ENCODE measurements around the gene GJC3.
"Not testable (repeated sequence)": the region's sequence is repeated elsewhere in the genome, so short reads cannot be mapped to it uniquely, and the experiment has no call there.

The GJC3 gene

GRCh38 chr7:99898836-99899235 is 30.6 kb downstream of the GJC3 start:
- peaks cover 37% of the 10 kb centered on the region for H3K36me3 ChIP-seq (ENCODE audit: insufficient read depth, low read length)

GRCh38 chr7:99898023-99898357 is 31.4 kb downstream of the GJC3 start:
- Histone ChIP-seq H3K4me3 (ENCODE audit: low read depth, low read length) (no peak overlapping the region), H3K36me3 (ENCODE audit: insufficient read depth, low read length) (peaks cover 28% of the 10 kb centered on the region), H3K4me1 (ENCODE audit: control insufficient read depth, insufficient read depth, low read length, unreplicated experiment) (no peaks in the 10 kb centered on the region), H2AFZ (ENCODE audit: low read length, unreplicated experiment) (no peak overlapping the region), H3K27ac (ENCODE audit: low read depth, low read length) (no peak overlapping the region), H3K27me3 (ENCODE audit: insufficient read depth, low read length) (no peaks in the 10 kb centered on the region), H3K79me2 (ENCODE audit: control insufficient read depth, insufficient read depth, low read length, unreplicated experiment) (no peaks in the 10 kb centered on the region)

More at GRCh38 chr7:99898836-99899235, 30.6 kb downstream of the GJC3 start:
- H3K27me3 ChIP-seq (ENCODE audit: insufficient read depth, low read length) = no peaks in the 10 kb centered on the region
- H3K27ac ChIP-seq (ENCODE audit: low read depth, low read length) = no peak overlapping the region
- no peak overlapping the region for H2AFZ ChIP-seq (ENCODE audit: low read length, unreplicated experiment)
- H3K79me2 ChIP-seq (ENCODE audit: control insufficient read depth, insufficient read depth, low read length, unreplicated experiment) = no peaks in the 10 kb centered on the region
- no peaks in the 10 kb centered on the region for H3K4me1 ChIP-seq (ENCODE audit: control insufficient read depth, insufficient read depth, low read length, unreplicated experiment)
- no peak overlapping the region for H3K4me3 ChIP-seq (ENCODE audit: low read depth, low read length)

- H3K4me1 ChIP-seq (ENCODE audit: control insufficient read depth, insufficient read depth, low read length, unreplicated experiment) = no peaks in the 10 kb centered on the region
- no peak overlapping the region for H3K27ac ChIP-seq (ENCODE audit: low read depth, low read length)
- H3K79me2 ChIP-seq (ENCODE audit: control insufficient read depth, insufficient read depth, low read length, unreplicated experiment) = no peaks in the 10 kb centered on the region
- H3K27me3 ChIP-seq (ENCODE audit: insufficient read depth, low read length) = no peaks in the 10 kb centered on the region
- no peak overlapping the region for H2AFZ ChIP-seq (ENCODE audit: low read length, unreplicated experiment)
- peaks cover 23% of the 10 kb centered on the region for H3K36me3 ChIP-seq (ENCODE audit: insufficient read depth, low read length)
- H3K4me3 ChIP-seq (ENCODE audit: low read depth, low read length) = no peak overlapping the region
Observed at GRCh38 chr7:99897322-99898022, 31.9 kb downstream of the GJC3 start.

GRCh38 chr7:99894738-99895137 is 34.7 kb downstream of the GJC3 start:
- Histone ChIP-seq H3K4me1 (ENCODE audit: control insufficient read depth, insufficient read depth, low read length, unreplicated experiment) (no peaks in the 10 kb centered on the region), H3K36me3 (ENCODE audit: insufficient read depth, low read length) (peaks cover 14% of the 10 kb centered on the region; the same call in 1 of the 2 replicates), H3K27me3 (ENCODE audit: insufficient read depth, low read length) (no peaks in the 10 kb centered on the region), H2AFZ (ENCODE audit: low read length, unreplicated experiment) (no peak overlapping the region), H3K79me2 (ENCODE audit: control insufficient read depth, insufficient read depth, low read length, unreplicated experiment) (no peaks in the 10 kb centered on the region), H3K4me3 (ENCODE audit: low read depth, low read length) (no peak overlapping the region), H3K27ac (ENCODE audit: low read depth, low read length) (no peak overlapping the region)

GRCh38 chr7:99893280-99893679 is 36.1 kb downstream of the GJC3 start:
- Histone ChIP-seq H3K4me1 (ENCODE audit: control insufficient read depth, insufficient read depth, low read length, unreplicated experiment) (no peaks in the 10 kb centered on the region), H3K36me3 (ENCODE audit: insufficient read depth, low read length) (peaks cover 14% of the 10 kb centered on the region; the same call in 1 of the 2 replicates), H3K79me2 (ENCODE audit: control insufficient read depth, insufficient read depth, low read length, unreplicated experiment) (no peaks in the 10 kb centered on the region), H3K4me3 (ENCODE audit: low read depth, low read length) (no peak overlapping the region), H3K27me3 (ENCODE audit: insufficient read depth, low read length) (no peaks in the 10 kb centered on the region), H3K27ac (ENCODE audit: low read depth, low read length) (no peak overlapping the region), H2AFZ (ENCODE audit: low read length, unreplicated experiment) (no peak overlapping the region)

- H2AFZ ChIP-seq (ENCODE audit: low read length, unreplicated experiment); H3K27ac ChIP-seq (ENCODE audit: low read depth, low read length); H3K4me3 ChIP-seq (ENCODE audit: low read depth, low read length); H3K4me1 ChIP-seq (ENCODE audit: control insufficient read depth, insufficient read depth, low read length, unreplicated experiment); H3K27me3 ChIP-seq (ENCODE audit: insufficient read depth, low read length); H3K79me2 ChIP-seq (ENCODE audit: control insufficient read depth, insufficient read depth, low read length, unreplicated experiment): not testable (repeated sequence)
- peaks cover 14% of the 10 kb centered on the region; the same call in 1 of the 2 replicates for H3K36me3 ChIP-seq (ENCODE audit: insufficient read depth, low read length)
Observed at GRCh38 chr7:99890348-99890747, 39.1 kb downstream of the GJC3 start.

GRCh38 chr7:99888366-99888765 is 41.1 kb downstream of the GJC3 start:
- not testable (repeated sequence) for H3K4me1 ChIP-seq (ENCODE audit: control insufficient read depth, insufficient read depth, low read length, unreplicated experiment); H2AFZ ChIP-seq (ENCODE audit: low read length, unreplicated experiment); H3K79me2 ChIP-seq (ENCODE audit: control insufficient read depth, insufficient read depth, low read length, unreplicated experiment); H3K4me3 ChIP-seq (ENCODE audit: low read depth, low read length); H3K27ac ChIP-seq (ENCODE audit: low read depth, low read length)
- H3K36me3 ChIP-seq (ENCODE audit: insufficient read depth, low read length) = peaks cover 14% of the 10 kb centered on the region; the same call in 1 of the 2 replicates
- peaks cover 13% of the 10 kb centered on the region; the same call in 1 of the 2 replicates for H3K27me3 ChIP-seq (ENCODE audit: insufficient read depth, low read length)

GRCh38 chr7:99881370-99881769 is 48.0 kb downstream of the GJC3 start:
- H3K4me3 ChIP-seq (ENCODE audit: low read depth, low read length) = no peak overlapping the region
- H3K79me2 ChIP-seq (ENCODE audit: control insufficient read depth, insufficient read depth, low read length, unreplicated experiment) = no peaks in the 10 kb centered on the region

GRCh38 chr7:99876933-99877332 is 52.5 kb downstream of the GJC3 start, which contains the start of gene OR2AE1:
Gene OR2AE1, minus strand, starts transcription at chr7:99877033. Its CDS starts 0 bp downstream, at chr7:99877033.
- H3K4me1 ChIP-seq (ENCODE audit: control insufficient read depth, insufficient read depth, low read length, unreplicated experiment) = no peaks in the 10 kb centered on the region

More at GRCh38 chr7:99881370-99881769, 48.0 kb downstream of the GJC3 start:
- no peak overlapping the region for H3K27ac ChIP-seq (ENCODE audit: low read depth, low read length)
- no peaks in the 10 kb centered on the region for H3K4me1 ChIP-seq (ENCODE audit: control insufficient read depth, insufficient read depth, low read length, unreplicated experiment)
- peaks cover 50% of the 10 kb centered on the region for H3K27me3 ChIP-seq (ENCODE audit: insufficient read depth, low read length)
- no peaks in the 10 kb centered on the region for H3K36me3 ChIP-seq (ENCODE audit: insufficient read depth, low read length)
- no peak overlapping the region for H2AFZ ChIP-seq (ENCODE audit: low read length, unreplicated experiment)

GRCh38 chr7:99876491-99876890 is 52.9 kb downstream of the GJC3 start:
- no peak overlapping the region for H2AFZ ChIP-seq (ENCODE audit: low read length, unreplicated experiment)
- no peaks in the 10 kb centered on the region for H3K36me3 ChIP-seq (ENCODE audit: insufficient read depth, low read length)
- H3K4me1 ChIP-seq (ENCODE audit: control insufficient read depth, insufficient read depth, low read length, unreplicated experiment) = no peaks in the 10 kb centered on the region
- H3K27me3 ChIP-seq (ENCODE audit: insufficient read depth, low read length) = peaks cover 35% of the 10 kb centered on the region
- no peaks in the 10 kb centered on the region for H3K79me2 ChIP-seq (ENCODE audit: control insufficient read depth, insufficient read depth, low read length, unreplicated experiment)
- no peak overlapping the region for H3K27ac ChIP-seq (ENCODE audit: low read depth, low read length)
- no peak overlapping the region for H3K4me3 ChIP-seq (ENCODE audit: low read depth, low read length)

More at GRCh38 chr7:99876933-99877332, 52.5 kb downstream of the GJC3 start, which contains the start of gene OR2AE1:
- no peaks in the 10 kb centered on the region for H3K36me3 ChIP-seq (ENCODE audit: insufficient read depth, low read length)
- H3K4me3 ChIP-seq (ENCODE audit: low read depth, low read length) = no peak within 1 kb of the TSS
- H2AFZ ChIP-seq (ENCODE audit: low read length, unreplicated experiment) = no peak within 1 kb of the TSS
- peaks cover 35% of the 10 kb centered on the region for H3K27me3 ChIP-seq (ENCODE audit: insufficient read depth, low read length)
- H3K79me2 ChIP-seq (ENCODE audit: control insufficient read depth, insufficient read depth, low read length, unreplicated experiment) = no peaks in the 10 kb centered on the region
- H3K27ac ChIP-seq (ENCODE audit: low read depth, low read length) = no peak within 1 kb of the TSS

Data from ACC112 (cell line).